SK-N-DZ (cell line): ENCODE measurements around the gene MGAT5.

Source experiments
- DNase-seq: peaks from one replicate; pipeline ENCODE4 v3.0.0-alpha.2; 2015; ENCODE audit warnings: low spot score

Gene MGAT5

GRCh38 chr2:134393075-134393461 is 139.2 kb downstream of the MGAT5 start:
- DNase-seq: no peak

GRCh38 chr2:134395779-134396178 is 141.9 kb downstream of the MGAT5 start:
- DNase-seq: no peak

GRCh38 chr2:134396493-134396892 is 142.6 kb downstream of the MGAT5 start:
- DNase-seq: no peak

GRCh38 chr2:134397146-134397896 is 143.4 kb downstream of the MGAT5 start:
- DNase-seq: no peak

GRCh38 chr2:134398300-134398699 is 144.4 kb downstream of the MGAT5 start:
- no peak for DNase-seq

GRCh38 chr2:134399096-134399495 is 145.2 kb downstream of the MGAT5 start:
- DNase-seq: no peak

- peak; percentile 44 for DNase-seq
Observed at GRCh38 chr2:134401081-134401497, 147.2 kb downstream of the MGAT5 start.

- no peak for DNase-seq
Observed at GRCh38 chr2:134401789-134402188, 147.9 kb downstream of the MGAT5 start.

GRCh38 chr2:134402410-134402809 is 148.5 kb downstream of the MGAT5 start:
- no peak for DNase-seq

- DNase-seq: no peak
Observed at GRCh38 chr2:134405611-134406081, 151.8 kb downstream of the MGAT5 start.

- DNase-seq: no peak
Observed at GRCh38 chr2:134406311-134406710, 152.4 kb downstream of the MGAT5 start.

GRCh38 chr2:134406736-134407135 is 152.9 kb downstream of the MGAT5 start:
- DNase-seq: no peak

- DNase-seq: no peak
Observed at GRCh38 chr2:134407154-134407890, 153.4 kb downstream of the MGAT5 start.

- no peak for DNase-seq
Observed at GRCh38 chr2:134408386-134408785, 154.5 kb downstream of the MGAT5 start.

GRCh38 chr2:134408791-134409190 is 154.9 kb downstream of the MGAT5 start:
- no peak for DNase-seq

- DNase-seq: no peak
Observed at GRCh38 chr2:134410006-134410405, 156.1 kb downstream of the MGAT5 start.

GRCh38 chr2:134410831-134411231 is 157.0 kb downstream of the MGAT5 start:
- DNase-seq: peak; percentile 6

GRCh38 chr2:134411279-134411827 is 157.5 kb downstream of the MGAT5 start:
- DNase-seq: peak; percentile 82

GRCh38 chr2:134411828-134412638 is 158.2 kb downstream of the MGAT5 start:
- DNase-seq: peak; percentile 88

- no peak for DNase-seq
Observed at GRCh38 chr2:134412639-134412999, 158.7 kb downstream of the MGAT5 start.

- no peak for DNase-seq
Observed at GRCh38 chr2:134413430-134413829, 159.6 kb downstream of the MGAT5 start.

GRCh38 chr2:134413912-134414311 is 160.0 kb downstream of the MGAT5 start:
- no peak for DNase-seq
